ENCODE measurements around the gene TPTE.
A peak's percentile ranks its signal among the peaks of the same experiment; 100 is the strongest.
"Not testable (repeated sequence)": the region's sequence is repeated elsewhere in the genome, so short reads cannot be mapped to it uniquely, and the experiment has no call there.

GRCh38 chr21:10650297-10650696, 128.9 kb downstream of the TPTE start:
- peak; percentile 46 for TF ChIP-seq CTCF (IDR thresholded peaks at IDR 0.05; ENCODE audit: insufficient read depth, low read length, poor library complexity, severe bottlenecking)
- not testable (repeated sequence) for TF ChIP-seq EZH2phosphoT487 (conservative IDR thresholded peaks at IDR 0.05; ENCODE audit: low read length)
